Caki2 (cell line): Measurements from ENCODE around the gene RAB22A. TPM values are rescaled to one million over a fixed set of nuclear protein-coding genes. Genes with fewer than 3 reads are reported as not detected.

Experiments
- DNase-seq: peaks from one replicate; pipeline ENCODE4 v3.0.0-alpha.2; 2015; ENCODE audit warnings: low read depth
- in situ Hi-C: cut with HindIII; loops from 2 replicates; pipeline ENCODE4 v1.10.0; 2016; ENCODE audit warnings: low sequenced_read_pairs, low pct_unique_long_range_greater_than_20kb, mixed read lengths
- total RNA-seq: library from RNA; depleted of rRNA; stranded (reverse); fragments of >200 nt; shearing (Covaris generic); gene quantifications from 2 replicates; pipeline ENCODE4 v1.2.3, GENCODE V29; 2014; ENCODE audit warnings: low replicate concordance

RAB22A gene
- total RNA-seq, 1 experiment from 2014 or later: 11.7 TPM

DNA sequence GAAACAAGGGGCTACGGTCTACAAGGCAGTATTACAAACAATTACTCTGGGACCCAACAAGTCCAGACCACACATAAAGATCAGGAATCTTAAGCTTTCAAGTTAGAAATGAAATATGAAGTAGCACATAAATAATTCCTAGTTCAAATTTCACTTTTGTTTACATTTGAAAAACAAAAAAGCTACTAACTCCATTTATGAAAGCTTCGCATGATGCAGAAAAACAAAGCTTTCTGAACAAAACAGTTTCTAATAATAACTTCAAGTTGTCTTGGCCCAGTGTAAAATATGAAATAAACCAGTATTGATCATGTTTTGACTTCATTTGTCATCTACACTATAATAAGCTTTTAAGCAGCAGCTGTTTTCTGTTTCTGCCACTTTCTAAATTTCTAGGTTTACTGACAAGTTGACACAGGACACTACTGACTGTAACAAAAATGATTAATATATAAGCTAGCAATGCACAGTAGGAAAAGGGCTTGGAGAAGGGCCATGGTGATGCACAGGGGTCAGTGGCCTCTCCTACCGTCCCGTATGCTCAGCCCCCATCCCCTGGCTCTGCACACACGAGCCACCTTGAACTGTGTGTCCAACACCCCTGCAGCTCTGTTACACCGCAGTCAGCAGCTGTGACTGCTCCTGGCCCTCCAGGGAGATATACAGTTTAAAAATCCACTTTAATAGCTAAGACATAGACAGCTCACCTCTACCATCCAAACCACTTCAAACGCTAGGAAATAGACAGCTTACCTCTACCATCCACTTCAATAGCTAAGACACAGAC, 13.3 kb upstream of the RAB22A start:
- in situ Hi-C loops: no loop called here
- DNase-seq: no peak

DNA sequence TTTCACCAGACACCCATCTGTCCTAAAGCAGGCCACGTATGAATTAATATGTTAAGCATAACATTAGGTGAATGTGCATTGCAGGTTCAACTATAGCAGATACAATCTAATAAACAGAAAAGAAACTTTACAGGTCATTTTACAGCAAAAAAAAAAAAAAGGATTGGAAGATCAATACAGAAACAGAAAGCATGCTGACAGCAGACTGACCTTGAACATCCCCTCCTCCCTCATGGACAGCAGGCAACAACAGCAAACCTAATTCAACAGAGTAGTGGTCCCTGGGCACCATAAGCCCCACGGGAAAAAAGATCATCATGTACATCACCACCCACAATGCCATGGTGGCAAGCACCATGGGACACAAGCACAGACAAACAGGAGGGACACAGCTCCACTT, 12.1 kb upstream of the RAB22A start:
- in situ Hi-C loops: no loop called here
- DNase-seq: no peak

DNA sequence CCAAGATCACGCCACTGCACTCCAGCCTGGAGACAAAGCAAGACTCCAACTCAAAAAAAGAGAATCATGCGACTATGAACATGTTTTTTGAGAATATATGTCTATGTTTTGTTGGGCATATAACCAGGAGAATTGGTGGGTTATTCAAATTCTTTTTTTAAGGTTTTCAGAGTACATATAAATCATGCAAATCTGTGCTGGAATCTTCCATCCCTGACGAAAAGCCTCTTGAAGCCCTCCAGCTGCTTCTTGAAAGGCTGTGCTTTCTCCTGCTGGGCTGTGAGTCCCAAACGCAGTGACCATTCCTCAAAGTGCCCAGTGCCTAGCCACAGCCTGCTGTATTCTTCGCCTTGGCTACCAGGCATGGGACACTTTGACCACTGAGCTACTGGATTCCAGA, 9.2 kb upstream of the RAB22A start:
- in situ Hi-C loops: no loop called here
- DNase-seq: no peak

DNA sequence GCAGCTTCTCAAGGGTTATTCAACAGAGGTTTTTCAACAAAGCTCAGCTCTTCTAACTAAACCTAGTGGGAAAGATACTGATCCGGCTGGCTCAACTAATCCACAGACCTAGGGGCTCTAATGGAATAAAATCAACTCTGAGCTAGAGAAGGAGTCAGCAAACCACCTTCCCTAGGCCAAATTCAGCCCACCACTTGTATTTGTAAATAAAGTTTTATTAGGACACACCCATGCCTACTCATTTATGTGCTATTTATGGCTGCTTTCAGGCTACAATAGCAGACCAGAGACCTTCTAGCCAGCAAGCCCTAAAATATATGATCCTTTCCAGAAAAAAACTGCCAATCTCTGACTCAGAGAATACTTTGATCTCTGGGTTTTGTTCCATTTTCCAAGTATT, 6.0 kb upstream of the RAB22A start:
- DNase-seq: no peak
- in situ Hi-C loops: no loop called here

GRCh38 chr20:58305061-58305460, 4.5 kb upstream of the RAB22A start:
- DNase-seq: no peak
- in situ Hi-C loops: no loop called here

- in situ Hi-C loops: no loop called here
- DNase-seq: peak; percentile 94
These were observed 2.9 kb upstream of the RAB22A start for GRCh38 chr20:58306421-58307261.

- in situ Hi-C loops: no loop called here
These were observed 2.2 kb upstream of the RAB22A start for GRCh38 chr20:58307270-58307669.

DNA sequence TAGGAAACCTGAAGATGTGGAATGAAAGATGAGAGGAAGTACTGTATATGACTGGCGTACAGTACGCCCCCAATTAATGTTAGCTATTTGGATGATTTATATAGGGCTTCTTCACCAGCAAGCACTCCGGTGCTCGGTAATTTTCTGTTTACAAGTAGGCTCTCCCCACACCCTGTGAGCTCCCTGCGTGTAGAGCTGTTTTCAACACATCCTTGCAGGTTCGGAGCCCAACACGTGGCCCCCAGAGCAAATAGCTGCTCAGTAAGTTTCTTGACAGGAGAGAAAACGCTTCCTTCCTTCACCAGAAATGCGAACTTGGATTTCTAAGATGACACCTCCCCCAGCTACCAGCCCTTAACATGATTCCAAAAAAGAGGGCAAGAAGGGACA, 1.2 kb upstream of the RAB22A start:
- no peak for DNase-seq
- in situ Hi-C loops: no loop called here

More at GRCh38 chr20:58307270-58307669, 2.2 kb upstream of the RAB22A start:
- DNase-seq: no peak

GRCh38 chr20:58308680-58309527, 611 bp upstream of the RAB22A start:
- DNase-seq: peak; percentile 50
- in situ Hi-C loops: no loop called here

GRCh38 chr20:58310291-58310782, 822 bp downstream of the RAB22A start:
- peak; percentile 34 for DNase-seq
- in situ Hi-C loops: no loop called here

GRCh38 chr20:58312836-58313235, 3.3 kb downstream of the RAB22A start:
- in situ Hi-C loops: no loop called here
- no peak for DNase-seq

DNA sequence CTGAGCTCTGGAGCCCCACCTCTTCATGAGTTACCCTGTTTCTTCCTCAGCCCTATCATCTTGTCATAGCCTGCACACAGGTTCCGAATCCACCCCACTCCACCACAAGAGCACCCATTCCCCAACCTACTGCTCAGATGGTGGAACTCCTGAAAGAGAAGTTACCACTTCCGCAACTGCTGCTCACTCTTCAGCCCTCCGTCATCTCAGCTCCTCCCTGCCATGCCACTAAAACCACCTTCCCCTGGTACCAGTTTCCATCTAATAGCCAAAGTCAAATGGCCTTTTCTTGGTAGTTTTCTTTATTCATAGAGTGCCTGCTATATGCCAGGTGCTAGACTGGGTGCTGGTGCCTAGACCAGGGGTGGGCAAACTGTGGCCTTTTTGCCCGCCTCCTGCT, 3.9 kb downstream of the RAB22A start:
- DNase-seq: no peak
- in situ Hi-C loops: no loop called here

GRCh38 chr20:58321205-58321604, 11.7 kb downstream of the RAB22A start:
- DNase-seq: no peak
- in situ Hi-C loops: no loop called here

GRCh38 chr20:58322083-58322482, 12.6 kb downstream of the RAB22A start:
- in situ Hi-C loops: no loop called here
- no peak for DNase-seq

DNA sequence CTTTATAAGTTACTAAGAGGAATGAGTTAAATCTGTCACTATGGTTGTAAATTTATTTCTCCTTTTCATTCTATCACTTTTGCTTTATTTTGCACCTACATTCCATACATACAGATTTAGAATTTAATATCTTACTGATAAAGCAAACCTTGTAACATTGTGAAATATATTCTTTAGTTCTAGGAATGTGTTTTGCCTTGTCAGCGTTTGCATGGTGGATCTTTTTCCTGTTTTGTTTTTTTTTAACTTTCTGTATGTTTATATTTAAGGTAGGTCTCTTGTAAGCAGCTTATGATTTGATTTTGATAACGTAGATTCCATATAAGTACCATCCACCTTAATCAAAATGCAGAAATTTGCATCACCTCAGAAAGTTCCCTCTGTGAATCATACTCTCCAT, 16.4 kb downstream of the RAB22A start:
- in situ Hi-C loops: no loop called here
- no peak for DNase-seq

- no peak for DNase-seq
- in situ Hi-C loops: no loop called here
These were observed 17.7 kb downstream of the RAB22A start for GRCh38 chr20:58327211-58327610.

- in situ Hi-C loops: no loop called here
- no peak for DNase-seq
These were observed 19.3 kb downstream of the RAB22A start for GRCh38 chr20:58328836-58329235.

- in situ Hi-C loops: no loop called here
These were observed 20.2 kb downstream of the RAB22A start for GRCh38 chr20:58329711-58330110.

GRCh38 chr20:58330249-58330648, 20.7 kb downstream of the RAB22A start:
- no peak for DNase-seq
- in situ Hi-C loops: no loop called here

More at GRCh38 chr20:58329711-58330110, 20.2 kb downstream of the RAB22A start:
- no peak for DNase-seq
